ENCODE results near the gene FCN2.

Gene FCN2

DNA sequence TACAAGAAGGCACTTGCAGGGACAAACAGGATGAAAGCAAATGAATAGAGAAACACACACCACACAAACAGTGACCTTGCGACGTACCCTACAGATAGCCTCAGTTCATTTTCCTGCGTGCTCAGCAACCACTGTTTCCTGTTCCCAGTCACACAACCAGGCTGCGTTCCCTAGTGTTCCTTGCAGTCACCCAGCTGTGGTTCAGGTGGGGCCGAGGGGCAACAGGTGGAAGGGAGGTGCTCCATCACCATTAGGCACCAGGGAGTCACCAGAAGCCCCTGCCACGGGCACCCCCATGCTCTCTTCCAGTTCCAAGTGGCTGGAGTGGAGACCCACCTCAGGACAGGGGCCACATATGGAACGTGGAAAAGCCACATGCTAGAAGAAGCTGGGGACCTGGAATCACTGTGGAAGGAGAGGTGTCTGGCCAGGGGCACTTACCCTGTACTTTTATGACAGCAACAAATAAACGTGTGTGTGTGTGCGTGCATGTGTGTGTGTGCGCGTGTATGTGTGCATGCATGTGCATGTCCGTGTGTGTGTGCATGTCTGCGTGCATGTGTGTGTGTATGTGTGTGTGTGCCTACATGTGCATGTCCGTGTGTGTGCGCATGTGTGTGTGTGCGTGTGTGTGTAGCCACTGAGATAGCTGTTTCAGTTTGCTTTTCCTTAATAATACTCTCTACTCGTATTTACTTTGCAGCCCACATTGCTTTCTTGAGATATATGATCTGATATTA, 18.8 kb upstream of the FCN2 start:
- H3K27ac ChIP-seq (ENCODE audit: low read depth, low read length) = no peak overlapping the region
- no peaks in the 10 kb centered on the region for H3K4me1 ChIP-seq (ENCODE audit: insufficient read depth, low read length)
- H3K36me3 ChIP-seq (ENCODE audit: insufficient read depth, low read length) = no peaks in the 10 kb centered on the region
- H3K9me3 ChIP-seq (ENCODE audit: insufficient read depth, low read depth, low read length) = no peaks in the 10 kb centered on the region
- H3K27me3 ChIP-seq (ENCODE audit: insufficient read depth, low read length) = no peaks in the 10 kb centered on the region
- no peak overlapping the region for H3K9ac ChIP-seq (ENCODE audit: low read depth, low read length)
- 93% methylated on average over 15 of the region's 17 CpGs for WGBS
- no peak overlapping the region for H3K4me3 ChIP-seq (ENCODE audit: low read length)

DNA sequence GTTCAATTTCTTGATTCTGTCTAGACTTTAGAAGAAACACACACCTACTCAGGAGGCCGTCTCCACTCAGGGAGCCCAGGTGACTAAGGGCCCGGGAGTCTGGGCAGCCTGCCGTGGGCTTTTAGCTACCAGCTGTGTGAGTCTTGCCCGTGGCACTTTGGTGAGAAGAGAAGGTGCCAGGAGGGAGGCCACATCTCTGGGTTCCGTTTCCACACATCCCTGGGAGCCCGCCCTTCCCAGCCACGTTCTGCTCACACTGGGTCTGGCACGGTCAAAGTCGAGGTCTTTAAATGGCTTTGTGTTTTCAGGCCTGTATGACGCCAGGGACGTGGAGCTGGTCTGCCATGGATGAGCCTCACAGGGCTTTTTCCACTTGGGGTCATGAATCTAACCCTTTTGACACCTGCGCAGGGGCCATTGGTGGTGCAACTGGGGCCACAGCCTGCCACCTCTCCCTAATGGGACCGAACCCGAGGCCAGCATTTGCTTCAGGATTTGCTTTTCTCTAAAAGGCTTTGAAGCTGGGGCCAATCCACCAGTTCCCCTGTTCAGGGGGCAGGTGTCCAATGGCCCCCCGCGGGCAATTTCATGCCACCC, 17.2 kb upstream of the FCN2 start:
- H3K9ac ChIP-seq (ENCODE audit: low read depth, low read length) = no peak overlapping the region
- no peaks in the 10 kb centered on the region for H3K9me3 ChIP-seq (ENCODE audit: insufficient read depth, low read depth, low read length)
- no peaks in the 10 kb centered on the region for H3K27me3 ChIP-seq (ENCODE audit: insufficient read depth, low read length)
- H3K4me3 ChIP-seq (ENCODE audit: low read length) = no peak overlapping the region
- H3K36me3 ChIP-seq (ENCODE audit: insufficient read depth, low read length) = no peaks in the 10 kb centered on the region
- WGBS = 91% methylated on average over 16 of the region's 16 CpGs
- H3K4me1 ChIP-seq (ENCODE audit: insufficient read depth, low read length) = no peaks in the 10 kb centered on the region
- H3K27ac ChIP-seq (ENCODE audit: low read depth, low read length) = no peak overlapping the region

DNA sequence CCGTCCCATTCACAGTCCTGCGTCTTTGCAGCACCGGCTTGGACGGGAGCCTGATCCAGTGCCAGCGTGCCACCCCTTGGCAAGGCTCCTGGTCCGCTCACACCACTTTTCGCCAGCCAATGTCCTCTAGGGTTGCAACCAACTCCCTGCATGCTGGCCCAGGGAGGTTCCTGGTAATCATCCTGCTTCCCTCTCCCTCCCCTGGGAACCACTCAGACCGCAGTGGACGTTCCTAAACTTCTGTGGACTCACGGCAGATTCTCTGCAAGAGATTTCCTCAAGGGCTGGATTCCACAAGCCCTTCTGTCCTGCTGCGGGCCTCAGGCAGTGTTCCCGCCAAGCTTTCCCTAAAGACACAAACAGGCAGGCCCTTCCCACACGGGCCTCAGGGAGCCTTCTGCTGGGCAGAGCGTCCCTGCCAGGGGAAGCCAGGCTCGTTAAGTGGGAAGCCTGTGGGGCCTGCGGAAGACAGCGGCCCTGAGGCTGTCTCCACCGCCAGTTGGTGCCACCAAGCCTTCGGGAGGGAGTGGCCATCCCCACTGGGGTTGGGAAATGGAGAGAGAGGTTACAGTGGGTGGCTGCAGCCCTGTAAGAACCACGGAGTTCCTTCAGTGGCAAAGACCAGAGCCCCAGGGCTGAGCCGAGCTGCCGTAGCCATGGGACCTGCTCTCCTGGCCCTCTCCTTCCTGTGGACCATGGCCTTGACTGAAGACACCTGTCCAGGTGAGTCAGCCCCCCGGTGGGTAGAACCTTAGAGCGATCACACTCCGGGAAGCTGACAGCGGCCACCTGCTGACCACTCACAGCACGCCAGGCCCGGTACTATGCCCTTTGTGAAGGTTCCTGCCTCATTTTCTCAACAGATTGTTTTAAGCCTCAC, 16.4 kb upstream of the FCN2 start:
- no peaks in the 10 kb centered on the region for H3K27me3 ChIP-seq (ENCODE audit: insufficient read depth, low read length)
- no peaks in the 10 kb centered on the region for H3K9me3 ChIP-seq (ENCODE audit: insufficient read depth, low read depth, low read length)
- 92% methylated on average over 28 of the region's 28 CpGs for WGBS
- H3K4me1 ChIP-seq (ENCODE audit: insufficient read depth, low read length) = no peaks in the 10 kb centered on the region
- H3K27ac ChIP-seq (ENCODE audit: low read depth, low read length) = no peak overlapping the region
- H3K36me3 ChIP-seq (ENCODE audit: insufficient read depth, low read length) = no peaks in the 10 kb centered on the region
- no peak overlapping the region for H3K9ac ChIP-seq (ENCODE audit: low read depth, low read length)
- H3K4me3 ChIP-seq (ENCODE audit: low read length) = no peak overlapping the region

DNA sequence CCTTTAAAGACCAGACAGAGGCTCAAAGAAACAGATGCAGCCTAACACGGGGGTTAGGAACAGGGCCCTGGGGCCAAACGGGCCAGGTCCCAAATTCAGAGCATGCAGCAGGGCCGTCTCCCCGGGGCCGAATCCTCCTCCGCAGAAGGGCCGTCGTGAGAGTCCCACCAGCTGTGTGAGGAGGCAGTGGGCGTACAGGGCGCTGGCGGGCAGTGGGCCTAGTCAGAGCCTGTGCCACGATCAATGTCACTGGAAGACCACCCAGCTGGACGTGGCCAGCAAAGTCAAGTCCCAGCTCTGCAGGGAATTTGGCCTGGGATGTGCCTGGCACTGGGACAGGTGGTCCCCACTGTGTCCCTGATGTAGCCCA, 15.8 kb upstream of the FCN2 start:
- no peaks in the 10 kb centered on the region for H3K36me3 ChIP-seq (ENCODE audit: insufficient read depth, low read length)
- H3K4me3 ChIP-seq (ENCODE audit: low read length) = no peak overlapping the region
- WGBS = 95% methylated on average over 13 of the region's 13 CpGs
- H3K9me3 ChIP-seq (ENCODE audit: insufficient read depth, low read depth, low read length) = no peaks in the 10 kb centered on the region
- H3K27ac ChIP-seq (ENCODE audit: low read depth, low read length) = no peak overlapping the region
- H3K27me3 ChIP-seq (ENCODE audit: insufficient read depth, low read length) = no peaks in the 10 kb centered on the region
- H3K4me1 ChIP-seq (ENCODE audit: insufficient read depth, low read length) = no peaks in the 10 kb centered on the region
- H3K9ac ChIP-seq (ENCODE audit: low read depth, low read length) = no peak overlapping the region

DNA sequence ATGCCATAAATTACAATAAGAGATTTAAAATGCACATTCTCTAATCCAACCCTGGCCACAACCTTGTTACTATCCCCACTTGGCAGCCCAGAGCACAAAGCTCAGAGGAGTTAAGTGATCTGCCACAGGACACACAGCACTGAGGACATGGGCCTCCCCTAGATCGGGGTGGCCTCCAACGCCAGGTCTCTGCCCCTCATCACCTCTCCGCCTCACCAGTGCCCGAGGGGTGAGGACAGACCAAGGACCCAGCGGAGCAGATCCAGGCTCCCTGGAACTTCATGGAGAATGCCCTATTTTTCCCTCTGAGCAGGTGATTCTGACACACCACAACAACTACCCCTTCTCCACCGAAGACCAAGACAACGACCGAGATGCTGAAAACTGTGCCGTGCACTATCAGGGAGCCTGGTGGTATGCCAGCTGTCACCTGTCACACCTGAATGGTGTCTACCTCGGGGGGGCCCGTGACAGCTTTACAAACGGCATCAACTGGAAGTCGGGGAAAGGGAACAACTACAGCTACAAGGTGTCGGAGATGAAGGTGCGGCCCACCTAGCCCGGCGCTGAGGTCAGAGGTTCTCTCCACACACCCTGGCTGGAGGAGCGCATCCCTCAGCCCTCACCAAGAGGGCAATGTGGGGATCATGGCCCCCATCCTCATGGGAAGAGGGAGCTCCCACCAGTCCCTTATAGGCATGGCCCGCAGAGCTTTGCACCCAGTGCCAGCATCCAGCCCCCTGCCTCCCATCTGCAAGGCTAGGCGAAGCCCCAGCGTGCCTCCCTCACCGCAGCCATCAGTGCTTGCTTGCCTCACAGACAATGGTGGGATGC, 12.5 kb upstream of the FCN2 start:
- Histone ChIP-seq H3K27me3 (ENCODE audit: insufficient read depth, low read length) (no peaks in the 10 kb centered on the region), H3K9me3 (ENCODE audit: insufficient read depth, low read depth, low read length) (no peaks in the 10 kb centered on the region), H3K27ac (ENCODE audit: low read depth, low read length) (no peak overlapping the region), H3K4me1 (ENCODE audit: insufficient read depth, low read length) (no peaks in the 10 kb centered on the region), H3K36me3 (ENCODE audit: insufficient read depth, low read length) (no peaks in the 10 kb centered on the region), H3K4me3 (ENCODE audit: low read length) (no peak overlapping the region), H3K9ac (ENCODE audit: low read depth, low read length) (no peak overlapping the region)
- 95% methylated on average over 22 of the region's 22 CpGs for WGBS

DNA sequence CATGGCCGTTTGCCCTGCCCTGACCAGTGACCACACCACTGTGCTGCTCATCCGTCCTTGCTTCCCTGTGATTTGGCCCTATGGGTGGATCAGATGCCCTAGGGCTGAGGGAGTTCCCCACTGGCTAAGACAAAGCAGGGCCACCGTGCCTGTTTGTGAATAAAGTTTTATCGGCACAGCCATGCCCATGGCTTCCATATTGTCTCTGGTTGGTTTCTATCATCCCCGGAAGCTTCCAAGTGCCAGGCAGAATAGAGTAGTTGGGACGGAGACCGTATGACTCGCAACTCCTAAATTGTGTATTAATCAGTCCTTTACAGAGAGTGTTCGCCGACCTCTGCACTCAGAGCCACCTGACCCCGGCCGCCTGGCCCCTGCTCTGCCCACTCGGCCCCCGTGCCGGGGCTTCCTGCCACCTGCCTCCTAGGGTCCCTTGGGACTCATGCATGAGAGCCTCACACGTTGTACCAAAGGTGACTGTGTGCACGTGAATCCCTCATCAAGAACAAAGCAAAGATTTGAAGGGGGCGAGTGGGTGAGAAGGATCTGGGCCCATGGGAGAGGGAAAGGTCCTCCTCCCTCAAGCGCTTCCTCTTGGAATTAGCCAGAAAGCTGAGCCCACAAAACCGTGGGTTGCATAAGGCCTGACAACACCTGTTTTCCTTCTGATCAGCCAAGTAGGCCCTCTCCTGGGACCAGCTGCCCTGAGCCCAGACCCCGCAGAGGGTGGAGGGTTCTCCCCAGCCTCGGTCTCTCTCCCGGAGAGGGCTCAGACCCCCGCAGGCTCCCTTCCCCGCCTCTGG, 11.7 kb upstream of the FCN2 start:
- Histone ChIP-seq H3K9ac (ENCODE audit: low read depth, low read length) (no peak overlapping the region), H3K4me3 (ENCODE audit: low read length) (no peak overlapping the region), H3K27me3 (ENCODE audit: insufficient read depth, low read length) (no peaks in the 10 kb centered on the region), H3K4me1 (ENCODE audit: insufficient read depth, low read length) (no peaks in the 10 kb centered on the region), H3K9me3 (ENCODE audit: insufficient read depth, low read depth, low read length) (no peaks in the 10 kb centered on the region), H3K27ac (ENCODE audit: low read depth, low read length) (no peak overlapping the region), H3K36me3 (ENCODE audit: insufficient read depth, low read length) (no peaks in the 10 kb centered on the region)
- 94% methylated on average over 25 of the region's 25 CpGs for WGBS

DNA sequence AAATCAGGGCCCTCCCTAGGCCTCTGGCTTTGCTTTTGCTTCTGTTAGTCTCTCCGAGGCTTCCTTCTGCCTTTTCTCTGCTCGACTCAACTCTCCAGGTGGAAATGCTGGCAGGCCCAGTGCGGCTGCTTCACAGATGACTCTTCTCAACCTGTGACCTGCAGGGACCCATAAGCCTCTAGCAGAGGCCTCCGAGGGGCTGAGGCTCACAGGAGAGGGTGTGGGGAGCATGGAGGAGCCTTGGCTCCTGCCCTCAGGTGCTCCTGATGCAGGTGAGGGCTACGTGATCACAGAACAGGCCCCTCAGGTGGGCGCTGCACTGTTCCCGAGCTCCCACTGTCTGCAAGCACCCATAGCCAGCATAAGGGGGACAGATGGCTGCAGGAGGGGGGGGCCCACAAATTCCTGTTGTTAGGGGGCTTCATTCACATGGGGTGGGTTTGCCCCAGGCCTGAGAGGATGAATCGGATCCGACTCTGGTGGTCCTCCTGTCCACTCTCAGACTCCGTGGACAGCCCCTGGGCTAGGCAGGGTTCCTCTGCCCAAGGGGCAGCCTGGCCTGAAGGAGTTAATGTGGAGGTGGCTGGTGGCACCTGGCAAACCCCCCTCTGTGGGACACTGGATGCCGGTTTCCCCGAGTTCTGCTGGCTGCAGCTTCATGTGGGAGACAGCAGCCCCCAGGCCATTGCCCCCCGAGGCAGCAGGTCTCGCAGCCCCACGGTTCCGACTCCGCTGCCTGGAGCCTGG, 10.9 kb upstream of the FCN2 start:
- no peaks in the 10 kb centered on the region for H3K36me3 ChIP-seq (ENCODE audit: insufficient read depth, low read length)
- H3K9me3 ChIP-seq (ENCODE audit: insufficient read depth, low read depth, low read length) = no peaks in the 10 kb centered on the region
- no peaks in the 10 kb centered on the region for H3K27me3 ChIP-seq (ENCODE audit: insufficient read depth, low read length)
- H3K4me3 ChIP-seq (ENCODE audit: low read length) = no peak overlapping the region
- H3K4me1 ChIP-seq (ENCODE audit: insufficient read depth, low read length) = no peaks in the 10 kb centered on the region
- 90% methylated on average over 17 of the region's 17 CpGs for WGBS
- H3K9ac ChIP-seq (ENCODE audit: low read depth, low read length) = no peak overlapping the region
- no peak overlapping the region for H3K27ac ChIP-seq (ENCODE audit: low read depth, low read length)

DNA sequence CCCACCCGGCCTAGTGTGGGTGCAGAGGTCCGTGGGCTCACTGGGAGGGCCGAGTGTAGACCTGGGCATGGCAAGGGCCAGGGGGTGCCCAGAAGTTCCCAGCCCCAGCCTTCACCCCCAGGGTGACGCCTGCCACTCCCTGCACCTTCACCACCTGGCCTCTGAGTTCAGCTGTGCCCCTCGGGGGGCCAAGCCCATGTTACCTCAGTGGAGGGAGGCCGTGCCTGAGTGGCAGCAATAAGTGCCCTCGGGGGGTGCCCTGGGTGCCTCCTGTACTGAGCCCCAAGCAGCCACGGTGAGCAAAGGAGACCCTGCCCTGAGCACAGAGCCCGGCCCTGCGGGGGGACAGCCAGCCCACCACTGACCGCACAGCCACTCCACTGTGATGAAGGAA, 10.3 kb upstream of the FCN2 start:
- Histone ChIP-seq H3K9me3 (ENCODE audit: insufficient read depth, low read depth, low read length) (no peaks in the 10 kb centered on the region), H3K9ac (ENCODE audit: low read depth, low read length) (no peak overlapping the region), H3K4me3 (ENCODE audit: low read length) (no peak overlapping the region), H3K4me1 (ENCODE audit: insufficient read depth, low read length) (no peaks in the 10 kb centered on the region), H3K27ac (ENCODE audit: low read depth, low read length) (no peak overlapping the region), H3K27me3 (ENCODE audit: insufficient read depth, low read length) (no peaks in the 10 kb centered on the region), H3K36me3 (ENCODE audit: insufficient read depth, low read length) (no peaks in the 10 kb centered on the region)
- 91% methylated on average over 11 of the region's 11 CpGs for WGBS

DNA sequence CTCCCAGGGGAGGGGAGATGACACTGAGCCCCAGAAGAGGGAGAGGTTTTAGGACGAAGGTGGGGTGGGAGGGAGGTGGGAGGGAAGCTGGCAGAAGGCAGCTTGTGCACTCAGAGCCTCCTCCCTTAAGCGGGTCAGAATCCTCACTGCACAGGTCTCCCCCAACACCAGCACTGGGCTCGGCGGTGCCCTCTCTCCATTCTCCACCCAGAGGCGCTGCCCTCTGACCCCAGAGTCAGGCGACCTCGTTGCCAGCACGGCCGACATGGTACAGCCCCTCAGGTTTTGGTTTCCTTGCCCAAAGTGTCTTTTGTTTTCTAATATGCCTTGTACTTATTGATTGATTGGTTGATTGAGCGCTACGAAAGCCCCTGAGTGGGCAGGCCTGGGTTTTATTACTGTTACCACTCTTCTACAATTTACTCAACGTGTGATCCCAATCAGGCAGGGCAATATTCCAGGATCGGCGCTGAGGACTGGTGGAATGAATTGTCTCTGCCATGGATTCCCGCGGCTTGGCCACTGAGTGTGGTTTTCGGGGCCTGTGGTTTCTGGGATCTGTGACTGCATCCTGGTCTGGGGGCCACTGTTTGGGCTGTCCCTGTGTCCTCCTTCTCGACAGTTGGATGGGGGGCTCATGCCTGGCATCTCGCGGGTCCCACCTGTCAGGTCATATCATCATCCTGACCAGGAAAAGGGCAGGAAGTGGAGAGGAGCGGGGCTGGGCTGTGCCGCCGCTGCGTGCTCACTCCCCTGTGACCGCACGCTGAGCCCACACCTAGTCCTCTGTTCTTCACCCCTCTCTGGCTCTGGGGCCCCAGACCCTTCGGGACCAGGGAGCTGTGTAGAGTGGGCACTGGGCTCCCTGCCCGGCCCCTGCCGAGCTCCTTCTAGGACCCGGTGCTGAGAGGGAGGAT, 9.6 kb upstream of the FCN2 start:
- no peak overlapping the region for H3K9ac ChIP-seq (ENCODE audit: low read depth, low read length)
- no peaks in the 10 kb centered on the region for H3K4me1 ChIP-seq (ENCODE audit: insufficient read depth, low read length)
- H3K4me3 ChIP-seq (ENCODE audit: low read length) = no peak overlapping the region
- H3K36me3 ChIP-seq (ENCODE audit: insufficient read depth, low read length) = no peaks in the 10 kb centered on the region
- no peaks in the 10 kb centered on the region for H3K9me3 ChIP-seq (ENCODE audit: insufficient read depth, low read depth, low read length)
- 94% methylated on average over 30 of the region's 30 CpGs for WGBS
- no peak overlapping the region for H3K27ac ChIP-seq (ENCODE audit: low read depth, low read length)
- H3K27me3 ChIP-seq (ENCODE audit: insufficient read depth, low read length) = no peaks in the 10 kb centered on the region

All from HUES64 (cell line).